ENCODE results near the gene MMEL1. TPM values are rescaled to one million over a fixed set of nuclear protein-coding genes. Genes with fewer than 3 reads are reported as not detected.

The MMEL1 gene
- total and polyA plus RNA-seq, 3 donors from 2014 or later, result 17.2 to 36.4 (median 18.8) TPM

GRCh38 chr1:2602866-2603520, 29.8 kb downstream of the MMEL1 start:
- Histone ChIP-seq H3K9me3 (no peaks in the 10 kb centered on the region), H3K4me3 (no peak overlapping the region), H3K36me3 (ENCODE audit: low read depth, missing control alignments) (no peaks in the 10 kb centered on the region), H3K27ac (no peak overlapping the region), H3K4me1 (peaks cover 7% of the 10 kb centered on the region), H3K27me3 (no peaks in the 10 kb centered on the region)
- TF ChIP-seq POLR2A (IDR thresholded peaks at IDR 0.05) (no peak), CTCF (IDR thresholded peaks at IDR 0.05) (no peak)
- 84 to 90% methylated on average over 11 to 18 of the region's 18 CpGs for WGBS, 2 donors
- DNase-seq, result no peak
- intact Hi-C loops (cut with DNase I; ENCODE audit: low total_unique reads), result no loop called here

- intact Hi-C loops (cut with DNase I; ENCODE audit: low total_unique reads), result no loop called here
- TF ChIP-seq CTCF (IDR thresholded peaks at IDR 0.05) (no peak), POLR2A (IDR thresholded peaks at IDR 0.05) (no peak)
- 90% methylated on average over 15 of the region's 15 CpGs for WGBS, 2 donors
- Histone ChIP-seq H3K4me3 (no peak overlapping the region), H3K27ac (no peak overlapping the region), H3K9me3 (no peaks in the 10 kb centered on the region), H3K27me3 (no peaks in the 10 kb centered on the region), H3K4me1 (peaks cover 3% of the 10 kb centered on the region), H3K36me3 (ENCODE audit: low read depth, missing control alignments) (no peaks in the 10 kb centered on the region)
- peak; percentile 11 for DNase-seq
Measured at GRCh38 chr1:2602311-2602835, 30.4 kb downstream of the MMEL1 start.

- H3K27ac ChIP-seq, result no peak overlapping the region
- no peak overlapping the region for H3K4me3 ChIP-seq
- no peaks in the 10 kb centered on the region for H3K9me3 ChIP-seq
- intact Hi-C loops (cut with DNase I; ENCODE audit: low total_unique reads), result no loop called here
- WGBS, 2 donors, result 86 to 92% methylated on average over 18 of the region's 18 CpGs
- H3K27me3 ChIP-seq, result no peaks in the 10 kb centered on the region
- no peaks in the 10 kb centered on the region for H3K4me1 ChIP-seq
- TF ChIP-seq POLR2A (IDR thresholded peaks at IDR 0.05) (no peak), CTCF (IDR thresholded peaks at IDR 0.05) (no peak)
- H3K36me3 ChIP-seq (ENCODE audit: low read depth, missing control alignments), result no peaks in the 10 kb centered on the region
- no peak for DNase-seq
Measured at GRCh38 chr1:2601721-2602303, 31.0 kb downstream of the MMEL1 start.

- H3K4me1 ChIP-seq, result peaks cover 9% of the 10 kb centered on the region
- TF ChIP-seq POLR2A (IDR thresholded peaks at IDR 0.05), result no peak
- TF ChIP-seq CTCF (IDR thresholded peaks at IDR 0.05), result no peak
- no peak overlapping the region for H3K27ac ChIP-seq
- H3K9me3 ChIP-seq, result no peaks in the 10 kb centered on the region
- no peak for DNase-seq
- intact Hi-C loops (cut with DNase I; ENCODE audit: low total_unique reads), result no loop called here
- H3K27me3 ChIP-seq, result no peaks in the 10 kb centered on the region
- H3K4me3 ChIP-seq, result no peak overlapping the region
- 71 to 85% methylated on average over 3 of the region's 3 CpGs for WGBS, 2 donors
- no peaks in the 10 kb centered on the region for H3K36me3 ChIP-seq (ENCODE audit: low read depth, missing control alignments)
Measured at GRCh38 chr1:2598329-2598931, 34.4 kb downstream of the MMEL1 start.

All from testis (tissue), 3 donors.